Measurements from ENCODE around the gene FBXL19. TPM values are rescaled to one million over a fixed set of nuclear protein-coding genes. Genes with fewer than 3 reads are reported as not detected.

FBXL19 gene
- total and polyA plus RNA-seq, 2 of the 13 experiments (the other 11 are each of a cell fraction or from before 2014, with no cell fraction given), result 6.0 to 13.7 TPM

DNA sequence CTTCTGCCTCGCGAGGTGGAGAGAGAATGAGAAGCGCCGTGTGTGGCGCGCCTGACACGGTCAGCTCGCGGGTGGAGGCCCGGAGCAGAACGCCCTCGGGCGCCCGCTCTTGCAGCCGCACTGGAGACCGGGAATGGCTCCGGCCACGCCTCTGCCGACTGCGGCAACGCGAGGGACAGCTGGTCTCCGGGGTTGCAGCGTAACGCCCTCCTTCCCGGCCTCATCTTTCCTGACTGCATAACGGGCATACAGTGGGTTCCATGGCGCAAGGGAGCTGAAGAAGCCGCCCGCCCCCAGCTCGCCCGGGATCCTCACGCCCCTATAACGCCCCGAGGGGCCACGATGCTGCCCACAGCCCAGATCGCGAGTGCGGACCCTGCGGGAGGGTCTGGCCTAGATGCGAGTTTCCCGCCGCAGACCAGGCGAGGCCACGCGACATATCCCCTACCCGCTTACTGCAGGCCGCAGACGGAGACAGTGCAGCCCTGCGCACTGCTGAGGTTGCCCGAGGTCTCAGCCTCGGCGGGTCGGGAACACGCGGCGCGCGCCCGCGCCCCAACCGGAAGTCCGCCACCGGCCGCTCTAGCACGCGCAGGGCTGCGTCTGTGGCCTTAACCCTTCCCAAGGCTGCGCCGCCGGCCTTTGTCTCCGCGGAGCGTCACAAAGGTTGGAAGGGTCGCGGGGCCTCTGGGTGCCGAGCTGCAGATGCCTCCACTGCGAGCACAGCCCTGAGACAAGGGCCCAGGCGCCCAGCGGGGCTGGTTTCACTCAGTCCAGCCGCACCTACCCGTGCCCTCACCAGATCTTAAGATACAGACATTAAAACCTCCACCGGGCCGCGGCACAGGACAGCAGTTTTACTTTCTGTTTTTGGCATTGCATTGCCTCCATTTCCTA lies 48.3 kb upstream of the FBXL19 start (continued):
- TF ChIP-seq NR2F2 (IDR thresholded peaks at IDR 0.05; ENCODE audit: borderline replicate concordance, low read depth), result no peak; the same call in 1 of the 2 replicates
- TF ChIP-seq, protein P1, sequence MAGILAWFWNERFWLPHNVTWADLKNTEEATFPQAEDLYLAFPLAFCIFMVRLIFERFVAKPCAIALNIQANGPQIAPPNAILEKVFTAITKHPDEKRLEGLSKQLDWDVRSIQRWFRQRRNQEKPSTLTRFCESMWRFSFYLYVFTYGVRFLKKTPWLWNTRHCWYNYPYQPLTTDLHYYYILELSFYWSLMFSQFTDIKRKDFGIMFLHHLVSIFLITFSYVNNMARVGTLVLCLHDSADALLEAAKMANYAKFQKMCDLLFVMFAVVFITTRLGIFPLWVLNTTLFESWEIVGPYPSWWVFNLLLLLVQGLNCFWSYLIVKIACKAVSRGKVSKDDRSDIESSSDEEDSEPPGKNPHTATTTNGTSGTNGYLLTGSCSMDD (CRISPR knock-in tag; IDR thresholded peaks at IDR 0.05), result 0 out of 2 replicates have a peak, but pooled peaks have one; percentile 75
- TF ChIP-seq, protein P2, sequence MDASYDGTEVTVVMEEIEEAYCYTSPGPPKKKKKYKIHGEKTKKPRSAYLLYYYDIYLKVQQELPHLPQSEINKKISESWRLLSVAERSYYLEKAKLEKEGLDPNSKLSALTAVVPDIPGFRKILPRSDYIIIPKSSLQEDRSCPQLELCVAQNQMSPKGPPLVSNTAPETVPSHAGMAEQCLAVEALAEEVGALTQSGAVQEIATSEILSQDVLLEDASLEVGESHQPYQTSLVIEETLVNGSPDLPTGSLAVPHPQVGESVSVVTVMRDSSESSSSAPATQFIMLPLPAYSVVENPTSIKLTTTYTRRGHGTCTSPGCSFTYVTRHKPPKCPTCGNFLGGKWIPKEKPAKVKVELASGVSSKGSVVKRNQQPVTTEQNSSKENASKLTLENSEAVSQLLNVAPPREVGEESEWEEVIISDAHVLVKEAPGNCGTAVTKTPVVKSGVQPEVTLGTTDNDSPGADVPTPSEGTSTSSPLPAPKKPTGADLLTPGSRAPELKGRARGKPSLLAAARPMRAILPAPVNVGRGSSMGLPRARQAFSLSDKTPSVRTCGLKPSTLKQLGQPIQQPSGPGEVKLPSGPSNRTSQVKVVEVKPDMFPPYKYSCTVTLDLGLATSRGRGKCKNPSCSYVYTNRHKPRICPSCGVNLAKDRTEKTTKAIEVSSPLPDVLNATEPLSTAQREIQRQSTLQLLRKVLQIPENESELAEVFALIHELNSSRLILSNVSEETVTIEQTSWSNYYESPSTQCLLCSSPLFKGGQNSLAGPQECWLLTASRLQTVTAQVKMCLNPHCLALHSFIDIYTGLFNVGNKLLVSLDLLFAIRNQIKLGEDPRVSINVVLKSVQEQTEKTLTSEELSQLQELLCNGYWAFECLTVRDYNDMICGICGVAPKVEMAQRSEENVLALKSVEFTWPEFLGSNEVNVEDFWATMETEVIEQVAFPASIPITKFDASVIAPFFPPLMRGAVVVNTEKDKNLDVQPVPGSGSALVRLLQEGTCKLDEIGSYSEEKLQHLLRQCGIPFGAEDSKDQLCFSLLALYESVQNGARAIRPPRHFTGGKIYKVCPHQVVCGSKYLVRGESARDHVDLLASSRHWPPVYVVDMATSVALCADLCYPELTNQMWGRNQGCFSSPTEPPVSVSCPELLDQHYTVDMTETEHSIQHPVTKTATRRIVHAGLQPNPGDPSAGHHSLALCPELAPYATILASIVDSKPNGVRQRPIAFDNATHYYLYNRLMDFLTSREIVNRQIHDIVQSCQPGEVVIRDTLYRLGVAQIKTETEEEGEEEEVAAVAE (CRISPR knock-in tag; IDR thresholded peaks at IDR 0.05; ENCODE audit: borderline replicate concordance), result peak; percentile 97
- TF ChIP-seq ZFP41 (CRISPR knock-in tag; IDR thresholded peaks at IDR 0.05; ENCODE audit: borderline replicate concordance), result peak; percentile 97; the same call in 1 of the 2 replicates
- TF ChIP-seq KMT2A (CRISPR knock-in tag; IDR thresholded peaks at IDR 0.05), result peak; percentile 99
- TF ChIP-seq ZNF615 (CRISPR knock-in tag; IDR thresholded peaks at IDR 0.05; ENCODE audit: borderline replicate concordance), result peak; percentile 94; the same call in 1 of the 2 replicates
- TF ChIP-seq, protein P3, sequence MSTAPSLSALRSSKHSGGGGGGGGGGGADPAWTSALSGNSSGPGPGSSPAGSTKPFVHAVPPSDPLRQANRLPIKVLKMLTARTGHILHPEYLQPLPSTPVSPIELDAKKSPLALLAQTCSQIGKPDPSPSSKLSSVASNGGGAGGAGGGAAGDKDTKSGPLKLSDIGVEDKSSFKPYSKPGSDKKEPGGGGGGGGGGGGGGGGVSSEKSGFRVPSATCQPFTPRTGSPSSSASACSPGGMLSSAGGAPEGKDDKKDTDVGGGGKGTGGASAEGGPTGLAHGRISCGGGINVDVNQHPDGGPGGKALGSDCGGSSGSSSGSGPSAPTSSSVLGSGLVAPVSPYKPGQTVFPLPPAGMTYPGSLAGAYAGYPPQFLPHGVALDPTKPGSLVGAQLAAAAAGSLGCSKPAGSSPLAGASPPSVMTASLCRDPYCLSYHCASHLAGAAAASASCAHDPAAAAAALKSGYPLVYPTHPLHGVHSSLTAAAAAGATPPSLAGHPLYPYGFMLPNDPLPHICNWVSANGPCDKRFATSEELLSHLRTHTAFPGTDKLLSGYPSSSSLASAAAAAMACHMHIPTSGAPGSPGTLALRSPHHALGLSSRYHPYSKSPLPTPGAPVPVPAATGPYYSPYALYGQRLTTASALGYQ (CRISPR knock-in tag; IDR thresholded peaks at IDR 0.05), result peak; percentile 92
- TF ChIP-seq, protein P4, sequence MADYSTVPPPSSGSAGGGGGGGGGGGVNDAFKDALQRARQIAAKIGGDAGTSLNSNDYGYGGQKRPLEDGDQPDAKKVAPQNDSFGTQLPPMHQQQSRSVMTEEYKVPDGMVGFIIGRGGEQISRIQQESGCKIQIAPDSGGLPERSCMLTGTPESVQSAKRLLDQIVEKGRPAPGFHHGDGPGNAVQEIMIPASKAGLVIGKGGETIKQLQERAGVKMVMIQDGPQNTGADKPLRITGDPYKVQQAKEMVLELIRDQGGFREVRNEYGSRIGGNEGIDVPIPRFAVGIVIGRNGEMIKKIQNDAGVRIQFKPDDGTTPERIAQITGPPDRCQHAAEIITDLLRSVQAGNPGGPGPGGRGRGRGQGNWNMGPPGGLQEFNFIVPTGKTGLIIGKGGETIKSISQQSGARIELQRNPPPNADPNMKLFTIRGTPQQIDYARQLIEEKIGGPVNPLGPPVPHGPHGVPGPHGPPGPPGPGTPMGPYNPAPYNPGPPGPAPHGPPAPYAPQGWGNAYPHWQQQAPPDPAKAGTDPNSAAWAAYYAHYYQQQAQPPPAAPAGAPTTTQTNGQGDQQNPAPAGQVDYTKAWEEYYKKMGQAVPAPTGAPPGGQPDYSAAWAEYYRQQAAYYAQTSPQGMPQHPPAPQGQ (CRISPR knock-in tag; IDR thresholded peaks at IDR 0.05; ENCODE audit: borderline replicate concordance), result no peak; the same call in 1 of the 2 replicates
- TF ChIP-seq, protein P5, sequence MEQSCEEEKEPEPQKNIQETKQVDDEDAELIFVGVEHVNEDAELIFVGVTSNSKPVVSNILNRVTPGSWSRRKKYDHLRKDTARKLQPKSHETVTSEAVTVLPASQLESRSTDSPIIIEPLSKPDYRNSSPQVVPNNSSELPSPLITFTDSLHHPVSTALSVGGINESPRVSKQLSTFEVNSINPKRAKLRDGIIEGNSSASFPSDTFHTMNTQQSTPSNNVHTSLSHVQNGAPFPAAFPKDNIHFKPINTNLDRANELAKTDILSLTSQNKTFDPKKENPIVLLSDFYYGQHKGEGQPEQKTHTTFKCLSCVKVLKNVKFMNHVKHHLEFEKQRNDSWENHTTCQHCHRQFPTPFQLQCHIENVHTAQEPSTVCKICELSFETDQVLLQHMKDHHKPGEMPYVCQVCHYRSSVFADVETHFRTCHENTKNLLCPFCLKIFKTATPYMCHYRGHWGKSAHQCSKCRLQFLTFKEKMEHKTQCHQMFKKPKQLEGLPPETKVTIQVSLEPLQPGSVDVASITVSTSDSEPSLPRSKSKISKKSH (CRISPR knock-in tag; IDR thresholded peaks at IDR 0.05; ENCODE audit: borderline replicate concordance), result peak; percentile 99
- TF ChIP-seq, protein P6, sequence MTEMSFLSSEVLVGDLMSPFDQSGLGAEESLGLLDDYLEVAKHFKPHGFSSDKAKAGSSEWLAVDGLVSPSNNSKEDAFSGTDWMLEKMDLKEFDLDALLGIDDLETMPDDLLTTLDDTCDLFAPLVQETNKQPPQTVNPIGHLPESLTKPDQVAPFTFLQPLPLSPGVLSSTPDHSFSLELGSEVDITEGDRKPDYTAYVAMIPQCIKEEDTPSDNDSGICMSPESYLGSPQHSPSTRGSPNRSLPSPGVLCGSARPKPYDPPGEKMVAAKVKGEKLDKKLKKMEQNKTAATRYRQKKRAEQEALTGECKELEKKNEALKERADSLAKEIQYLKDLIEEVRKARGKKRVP (CRISPR knock-in tag; IDR thresholded peaks at IDR 0.05), result peak in 1 of 2 experiments; percentile 75; a peak in 2 of 4 replicates

All from HepG2 (cell line).